ENCODE results near the gene PLCL1. TPM values are rescaled to one million over a fixed set of nuclear protein-coding genes. Genes with fewer than 3 reads are reported as not detected.
A peak's percentile ranks its signal among the peaks of the same experiment; 100 is the strongest.

The PLCL1 gene
- total RNA-seq, 4 donors from 2014 or later = 6.6 to 10.0 (median 7.9) TPM

GRCh38 chr2:197801033-197801432 is 3.4 kb upstream of the PLCL1 start:
- TF ChIP-seq, protein P1, sequence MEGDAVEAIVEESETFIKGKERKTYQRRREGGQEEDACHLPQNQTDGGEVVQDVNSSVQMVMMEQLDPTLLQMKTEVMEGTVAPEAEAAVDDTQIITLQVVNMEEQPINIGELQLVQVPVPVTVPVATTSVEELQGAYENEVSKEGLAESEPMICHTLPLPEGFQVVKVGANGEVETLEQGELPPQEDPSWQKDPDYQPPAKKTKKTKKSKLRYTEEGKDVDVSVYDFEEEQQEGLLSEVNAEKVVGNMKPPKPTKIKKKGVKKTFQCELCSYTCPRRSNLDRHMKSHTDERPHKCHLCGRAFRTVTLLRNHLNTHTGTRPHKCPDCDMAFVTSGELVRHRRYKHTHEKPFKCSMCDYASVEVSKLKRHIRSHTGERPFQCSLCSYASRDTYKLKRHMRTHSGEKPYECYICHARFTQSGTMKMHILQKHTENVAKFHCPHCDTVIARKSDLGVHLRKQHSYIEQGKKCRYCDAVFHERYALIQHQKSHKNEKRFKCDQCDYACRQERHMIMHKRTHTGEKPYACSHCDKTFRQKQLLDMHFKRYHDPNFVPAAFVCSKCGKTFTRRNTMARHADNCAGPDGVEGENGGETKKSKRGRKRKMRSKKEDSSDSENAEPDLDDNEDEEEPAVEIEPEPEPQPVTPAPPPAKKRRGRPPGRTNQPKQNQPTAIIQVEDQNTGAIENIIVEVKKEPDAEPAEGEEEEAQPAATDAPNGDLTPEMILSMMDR (IDR thresholded peaks at IDR 0.05) = no peak
- no peak for TF ChIP-seq EP300 (IDR thresholded peaks at IDR 0.05)
- no peak for TF ChIP-seq POLR2A (IDR thresholded peaks at IDR 0.05)
- Histone ChIP-seq H3K4me1 (peaks cover 0 to 23% (median 11%) of the 10 kb centered on the region in 4 donors), H3K36me3 (no peaks in the 10 kb centered on the region), H3K27me3 (no peaks in the 10 kb centered on the region), H3K4me3 (no peak overlapping the region), H3K9me3 (no peaks in the 10 kb centered on the region), H3K27ac (no peak overlapping the region)
- no peak for DNase-seq (ENCODE audit: low spot score in 2 of 2)

DNA sequence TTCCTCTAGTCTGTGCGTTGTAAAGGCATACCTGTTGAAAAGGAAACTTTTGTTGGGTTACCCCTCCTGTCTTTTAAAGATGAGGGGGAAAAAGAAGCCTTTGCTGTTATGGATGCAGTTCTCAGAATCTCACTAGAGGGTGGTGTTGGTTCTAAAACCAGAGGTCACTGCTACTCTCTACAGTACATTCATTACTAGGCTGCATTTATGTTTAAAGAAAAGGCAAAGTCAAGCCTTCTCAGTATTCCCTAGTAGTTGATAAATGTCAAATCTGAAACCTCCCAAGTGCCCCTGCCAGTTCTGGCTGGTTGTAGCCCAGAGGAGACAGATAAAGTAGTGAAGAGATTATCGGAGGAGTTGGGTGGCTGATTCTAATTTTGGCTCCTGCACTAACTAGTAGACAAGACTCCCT is 1.4 kb upstream of the PLCL1 start:
- 15 to 21% methylated on average over 2 of the region's 2 CpGs for WGBS, 2 donors
- no peaks in the 10 kb centered on the region for H3K9me3 ChIP-seq
- no peaks in the 10 kb centered on the region for H3K36me3 ChIP-seq
- DNase-seq (ENCODE audit: low spot score in 2 of 2) = peak in 1 of 2 donors; percentile 66
- H3K4me1 ChIP-seq = peaks cover 0 to 34% (median 11%) of the 10 kb centered on the region in 4 donors
- no peak overlapping the region for H3K4me3 ChIP-seq
- no peak for TF ChIP-seq EP300 (IDR thresholded peaks at IDR 0.05)
- TF ChIP-seq, protein P1 (IDR thresholded peaks at IDR 0.05) = peak; percentile 60 to 81 (median 66)
- no peak overlapping the region for H3K27ac ChIP-seq
- H3K27me3 ChIP-seq = no peaks in the 10 kb centered on the region

- Histone ChIP-seq H3K27me3 (no peaks in the 10 kb centered on the region), H3K36me3 (no peaks in the 10 kb centered on the region), H3K4me3 (peak overlapping the region; percentile 69 to 85 (median 76)), H3K9me3 (no peaks in the 10 kb centered on the region), H3K27ac (peak overlapping the region; percentile 70 to 85 (median 73)), H3K4me1 (peaks cover 0 to 34% (median 11%) of the 10 kb centered on the region in 4 donors)
- TF ChIP-seq EP300 (IDR thresholded peaks at IDR 0.05) (peak in 1 of 2 donors; percentile 52), POLR2A (IDR thresholded peaks at IDR 0.05) (no peak)
- TF ChIP-seq, protein P1 (IDR thresholded peaks at IDR 0.05) = no peak
- 1 to 2% methylated on average over 32 to 78 of the region's 92 CpGs for WGBS, 2 donors
- peak in 1 of 2 donors; percentile 44 for DNase-seq (ENCODE audit: low spot score in 2 of 2)
These were observed 643 bp downstream of the PLCL1 start for GRCh38 chr2:197804758-197805714.

DNA sequence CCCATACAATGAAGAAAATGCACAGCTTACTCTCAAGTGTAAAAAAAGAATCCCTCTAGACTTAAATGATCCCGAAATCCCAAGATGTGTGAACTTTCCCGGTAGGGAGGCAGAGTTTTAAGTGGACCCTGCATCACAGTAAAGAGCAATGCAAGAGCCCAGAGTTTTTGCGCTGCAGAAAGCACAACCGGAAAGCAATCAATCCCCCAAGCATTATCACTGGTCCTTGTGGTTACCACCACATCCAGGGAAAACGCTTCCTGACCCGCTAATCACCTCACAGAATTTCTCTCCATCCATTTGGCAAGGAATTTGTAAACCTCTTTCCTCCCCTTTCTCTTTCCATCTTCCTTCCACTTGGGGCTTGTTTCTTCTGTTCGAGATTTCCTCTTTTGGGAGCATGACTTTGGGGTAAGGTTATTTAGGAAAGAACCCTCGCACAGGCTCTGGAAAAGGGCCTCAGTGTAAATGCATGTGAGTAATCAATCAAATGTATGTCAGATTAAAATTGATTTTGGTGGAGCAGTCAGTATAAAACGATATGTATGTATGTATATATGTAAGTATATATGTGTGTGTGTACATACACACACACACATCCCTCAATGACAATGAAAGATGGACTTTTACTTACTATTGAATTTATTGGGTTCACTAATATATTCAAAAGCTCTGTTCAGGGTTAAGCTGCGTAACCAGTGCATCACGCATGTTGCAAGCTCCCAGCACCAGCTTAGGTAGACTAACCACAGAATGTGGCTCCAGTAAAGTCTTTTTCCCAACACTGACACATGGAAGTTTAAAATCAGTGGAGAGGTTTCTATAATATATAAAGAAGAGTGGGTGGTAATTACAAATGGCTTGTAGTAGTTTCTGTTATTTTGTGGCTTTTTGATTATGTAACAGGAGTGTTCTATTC is 1.6 kb downstream of the PLCL1 start:
- H3K4me1 ChIP-seq = peaks cover 0 to 34% (median 11%) of the 10 kb centered on the region in 4 donors
- no peaks in the 10 kb centered on the region for H3K36me3 ChIP-seq
- 31% methylated on average over 11 of the region's 11 CpGs for WGBS, 2 donors
- DNase-seq (ENCODE audit: low spot score in 2 of 2) = no peak
- H3K27ac ChIP-seq = peak overlapping the region in 3 of 4 donors; percentile 70 to 85 (median 75)
- no peaks in the 10 kb centered on the region for H3K27me3 ChIP-seq
- TF ChIP-seq, protein P1 (IDR thresholded peaks at IDR 0.05) = no peak
- TF ChIP-seq POLR2A (IDR thresholded peaks at IDR 0.05) (no peak), EP300 (IDR thresholded peaks at IDR 0.05) (no peak)
- H3K4me3 ChIP-seq = peak overlapping the region; percentile 69 to 85 (median 76)
- no peaks in the 10 kb centered on the region for H3K9me3 ChIP-seq
